GM12872 (cell line): Measurements from ENCODE around the gene CFAP43.

Source experiments
- TF ChIP-seq, protein P1 (sequence below): IDR thresholded peaks from 3 replicates; pipeline ENCODE4 v1.5.1; 2011; ENCODE audit warnings: low read depth, mild to moderate bottlenecking, low read length, moderate library complexity; ENCODE audit not compliant: insufficient read depth

Gene CFAP43

DNA sequence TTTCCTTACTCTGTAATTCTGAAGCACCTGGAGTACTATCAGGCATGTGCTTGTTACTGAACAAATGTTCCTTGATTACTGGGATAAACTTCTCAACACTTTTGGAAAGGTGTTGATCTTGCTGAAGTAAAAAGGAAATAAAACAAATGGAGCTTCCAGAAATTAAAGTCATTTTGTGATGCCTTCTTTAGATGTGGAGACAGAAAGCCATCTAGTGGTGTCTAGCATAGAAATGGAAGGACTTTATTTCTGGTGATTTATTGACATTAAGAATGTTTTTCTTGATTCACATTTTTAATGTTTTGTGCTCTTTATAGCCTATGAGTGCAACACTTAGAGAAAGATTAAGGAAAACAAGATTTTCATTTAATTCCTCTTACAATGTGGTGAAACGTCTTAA lies 108.8 kb downstream of the CFAP43 start:
- TF ChIP-seq, protein P1, sequence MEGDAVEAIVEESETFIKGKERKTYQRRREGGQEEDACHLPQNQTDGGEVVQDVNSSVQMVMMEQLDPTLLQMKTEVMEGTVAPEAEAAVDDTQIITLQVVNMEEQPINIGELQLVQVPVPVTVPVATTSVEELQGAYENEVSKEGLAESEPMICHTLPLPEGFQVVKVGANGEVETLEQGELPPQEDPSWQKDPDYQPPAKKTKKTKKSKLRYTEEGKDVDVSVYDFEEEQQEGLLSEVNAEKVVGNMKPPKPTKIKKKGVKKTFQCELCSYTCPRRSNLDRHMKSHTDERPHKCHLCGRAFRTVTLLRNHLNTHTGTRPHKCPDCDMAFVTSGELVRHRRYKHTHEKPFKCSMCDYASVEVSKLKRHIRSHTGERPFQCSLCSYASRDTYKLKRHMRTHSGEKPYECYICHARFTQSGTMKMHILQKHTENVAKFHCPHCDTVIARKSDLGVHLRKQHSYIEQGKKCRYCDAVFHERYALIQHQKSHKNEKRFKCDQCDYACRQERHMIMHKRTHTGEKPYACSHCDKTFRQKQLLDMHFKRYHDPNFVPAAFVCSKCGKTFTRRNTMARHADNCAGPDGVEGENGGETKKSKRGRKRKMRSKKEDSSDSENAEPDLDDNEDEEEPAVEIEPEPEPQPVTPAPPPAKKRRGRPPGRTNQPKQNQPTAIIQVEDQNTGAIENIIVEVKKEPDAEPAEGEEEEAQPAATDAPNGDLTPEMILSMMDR = 0 out of 3 replicates have a peak, but pooled peaks have one; percentile 21

DNA sequence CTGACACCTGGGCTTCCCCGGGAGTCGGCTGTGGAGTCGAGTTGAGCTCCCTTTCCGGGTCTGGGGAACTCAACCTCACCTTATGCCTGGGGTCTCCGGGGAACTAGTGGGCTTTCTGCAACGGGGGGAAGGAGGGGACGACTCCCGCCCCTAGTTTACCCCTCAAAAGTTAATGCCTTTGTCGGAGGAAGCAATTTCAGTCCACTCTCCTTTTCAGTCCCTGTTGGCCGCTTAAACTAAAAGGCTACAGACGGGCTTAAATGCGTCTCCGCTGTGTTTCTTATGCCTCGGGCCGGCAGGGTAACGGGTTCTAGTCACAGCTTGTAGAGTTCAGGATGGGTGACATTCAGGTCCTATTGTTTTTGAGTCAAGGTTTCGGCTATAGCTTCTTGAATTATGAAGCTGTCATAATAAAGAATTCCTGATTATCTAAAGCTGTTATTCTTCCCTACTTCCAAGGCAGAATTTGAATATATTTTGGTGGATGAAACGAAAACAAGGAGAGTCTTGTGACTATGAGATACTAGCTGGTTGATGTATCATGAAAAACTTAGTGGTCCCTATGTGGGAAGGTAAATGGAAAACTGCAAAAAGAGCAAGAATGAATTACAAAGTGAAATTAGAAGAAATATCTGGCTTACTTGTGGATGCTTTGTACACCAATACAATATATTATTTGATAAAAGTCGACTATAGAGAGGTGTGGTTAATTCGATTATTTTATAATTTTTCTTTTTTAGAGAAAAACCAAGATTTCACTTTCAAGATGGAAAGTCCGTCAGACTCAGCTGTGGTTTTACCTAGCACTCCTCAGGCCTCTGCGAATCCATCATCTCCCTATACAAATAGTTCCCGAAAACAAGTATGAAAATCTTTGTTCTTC lies 109.7 kb downstream of the CFAP43 start:
- TF ChIP-seq, protein P1 = no peak

DNA sequence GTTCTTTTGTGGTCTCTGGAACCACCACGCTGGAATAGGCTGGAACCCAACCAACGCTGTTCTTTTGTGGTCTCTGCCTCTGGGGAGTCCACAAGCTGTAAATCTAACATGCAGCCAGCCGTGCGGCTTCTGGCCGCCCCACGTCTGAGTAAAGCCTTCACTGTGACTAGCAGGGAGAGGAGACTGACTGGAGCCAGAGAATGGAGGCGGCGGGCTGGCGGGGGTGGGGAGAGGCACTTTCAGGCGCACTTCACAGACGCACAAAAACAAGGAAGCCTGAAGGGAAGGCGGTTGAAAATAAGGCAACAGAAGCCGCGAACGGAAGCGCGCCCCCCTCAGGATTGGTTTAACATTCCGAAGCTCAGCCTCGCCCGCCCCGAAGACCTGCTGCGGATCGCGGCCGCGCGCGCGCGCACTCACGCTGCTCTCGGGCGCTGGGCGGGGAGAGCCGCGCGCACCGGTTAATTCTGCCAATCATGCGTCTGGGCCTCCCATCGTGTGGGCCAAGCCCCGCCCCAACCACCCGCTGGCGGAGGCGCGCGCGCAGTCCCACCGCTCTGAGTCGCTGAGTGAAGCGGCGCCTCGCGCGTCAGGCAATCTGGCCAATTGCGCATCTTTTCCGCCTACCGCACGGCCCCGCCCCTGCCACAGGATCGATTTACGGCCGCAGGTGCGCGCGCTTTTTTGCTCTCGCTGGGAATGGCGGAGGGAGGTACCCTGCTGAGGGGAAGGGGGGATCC lies 110.5 kb downstream of the CFAP43 start, which contains the start of gene SFR1:
Gene SFR1, plus strand, starts transcription at position 687 of the 740 bp plus-strand sequence. Its CDS starts 13 bp downstream, at position 700.
- TF ChIP-seq, protein P1 = peak; percentile 65

DNA sequence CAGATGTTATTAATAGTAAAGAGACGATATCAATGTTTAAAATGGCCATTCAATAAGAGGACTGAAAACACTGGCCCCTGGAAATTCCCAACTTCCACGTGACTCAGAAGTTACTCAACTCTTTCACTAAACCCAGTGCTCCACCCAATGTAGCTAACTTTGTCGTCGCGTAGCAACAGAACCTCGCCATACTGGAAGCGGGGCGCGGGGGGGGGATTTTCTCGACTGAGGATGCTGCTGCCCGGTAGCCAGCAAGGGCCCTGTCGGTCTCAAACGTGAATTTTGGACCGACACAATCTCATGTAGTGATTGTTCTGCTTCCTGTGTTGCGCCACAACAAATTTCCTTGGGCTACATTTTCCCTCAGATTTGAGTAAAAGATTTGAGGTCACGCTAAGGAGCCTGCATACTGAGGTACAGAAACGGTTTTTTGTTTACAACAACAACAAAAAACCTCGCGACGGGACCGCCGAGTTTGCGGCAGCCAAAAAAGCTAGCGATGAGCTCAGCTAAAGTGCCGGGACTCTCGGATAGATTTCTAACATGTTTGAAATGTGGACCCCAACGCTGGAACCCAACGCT lies 111.2 kb downstream of the CFAP43 start:
- TF ChIP-seq, protein P1 = no peak

DNA sequence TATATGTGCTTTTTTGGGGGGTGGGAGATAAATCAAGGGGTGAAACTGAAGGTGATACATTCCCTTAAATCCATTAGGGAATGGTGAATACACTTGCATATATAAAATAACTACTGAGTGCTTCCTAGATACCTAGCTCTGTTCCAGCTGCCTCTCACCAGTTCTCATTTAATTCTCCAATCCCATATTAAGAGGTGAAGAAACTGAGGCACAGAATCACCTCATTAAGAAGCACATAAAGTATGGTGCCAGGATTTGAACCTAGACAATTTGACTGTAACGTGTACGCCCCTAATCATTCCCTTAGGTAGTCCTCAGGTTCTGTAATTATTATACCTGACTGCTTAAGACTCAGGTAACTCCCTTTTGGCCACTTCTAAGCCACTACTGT lies 111.7 kb downstream of the CFAP43 start:
- TF ChIP-seq, protein P1 = no peak

DNA sequence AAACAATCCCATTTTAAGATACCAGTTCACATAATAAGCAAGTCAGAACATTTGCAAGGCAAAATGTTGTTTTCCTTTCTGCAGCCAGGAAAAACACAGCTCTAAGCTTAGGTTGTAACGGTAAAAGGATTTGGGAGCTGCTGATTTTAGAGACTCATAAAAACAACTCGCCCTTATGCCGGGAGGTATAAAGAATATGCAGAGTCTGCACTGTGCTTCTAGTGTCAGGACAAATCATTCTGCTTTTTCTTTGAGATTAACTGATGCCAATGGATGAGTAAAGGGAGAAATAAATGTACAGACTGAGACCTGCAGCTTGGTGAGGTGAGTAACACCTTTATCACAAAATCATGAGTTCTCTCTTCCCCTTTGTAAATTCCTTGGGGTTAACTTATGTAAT lies 112.2 kb downstream of the CFAP43 start:
- TF ChIP-seq, protein P1 = no peak

DNA sequence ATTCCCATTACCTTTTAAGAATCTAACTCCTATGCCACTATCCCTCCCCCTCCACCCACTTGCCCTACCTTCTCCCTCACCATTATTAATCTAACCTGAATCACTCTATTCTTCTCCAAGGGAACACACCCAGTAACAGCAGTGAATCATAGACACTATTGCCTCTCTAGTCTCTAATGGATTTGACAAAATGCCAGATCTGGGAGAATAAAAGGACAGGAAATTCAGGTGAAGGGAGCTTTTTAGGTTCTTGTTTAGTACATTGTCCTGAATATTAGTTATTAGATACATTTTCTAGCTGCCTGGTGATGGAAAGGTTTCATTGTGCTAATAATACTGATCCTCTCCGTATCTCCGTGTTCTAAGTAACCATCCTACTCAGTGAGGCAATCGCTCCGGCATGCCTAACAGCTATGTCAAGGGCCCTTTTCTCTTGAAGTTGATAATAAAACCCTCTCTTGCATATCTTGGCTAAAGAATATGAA lies 114.3 kb downstream of the CFAP43 start:
- TF ChIP-seq, protein P1 = no peak
